A673 (cell line): ENCODE data around the gene LRRD1.

Source experiments
- CTCF ChIP-seq: fragments of 300-800, 200-600 bp; sonication (generic); conservative IDR thresholded peaks from 2 replicates; pipeline ENCODE4 v1.5.1; 2017; ENCODE audit warnings: low read depth, mild to moderate bottlenecking, antibody characterized with exemption, low read length, moderate library complexity, mixed read lengths
- EZH2 ChIP-seq: fragments of 200-600 bp; sonication (generic); IDR thresholded peaks from 2 replicates; pipeline ENCODE4 v1.6.1; 2017; ENCODE audit warnings: borderline replicate concordance, low read depth, mild to moderate bottlenecking, mixed read lengths, antibody characterized with exemption, low read length; ENCODE audit not compliant: poor library complexity, severe bottlenecking

GRCh38 chr7:92150450-92151017 lies 28.4 kb downstream of the LRRD1 start:
- TF ChIP-seq CTCF: no peak
- no peak for TF ChIP-seq EZH2
